Right atrium auricular region (tissue), 2 donors: ENCODE measurements around the gene CHRM5. TPM values are rescaled to one million over a fixed set of nuclear protein-coding genes. Genes with fewer than 3 reads are reported as not detected.
"Not testable (repeated sequence)": the region's sequence is repeated elsewhere in the genome, so short reads cannot be mapped to it uniquely, and the experiment has no call there.

ENCODE experiments used
- DNase-seq: peaks from one replicate; pipeline ENCODE4 v3.0.0-alpha.2; 2019; ENCODE audit warnings: low spot score
- H3K27ac ChIP-seq, 2 donors: fragments of 200-600 bp; sonication (generic); 1 replicate in 1 of 2; 2 replicates in 1 of 2; pipeline ENCODE4 v1.5.1; 2016 to 2019
- H3K27me3 ChIP-seq, 2 donors: fragments of 200-600 bp; sonication (generic); one replicate each; pipeline versions ENCODE4 v1.5.1 to v1.6.0; 2017 to 2019
- H3K36me3 ChIP-seq: fragments of 200-600 bp; sonication (generic); one replicate; pipeline ENCODE4 v1.5.1; 2016
- H3K4me1 ChIP-seq, 2 donors: fragments of 200-600 bp; sonication (generic); one replicate each; pipeline versions ENCODE4 v1.5.1 to v1.6.0; 2017 to 2019
- H3K4me3 ChIP-seq, 2 donors: fragments of 200-600 bp; sonication (generic); 1 replicate in 1 of 2; 2 replicates in 1 of 2; pipeline ENCODE4 v1.5.1; 2017 to 2019; ENCODE audit warnings: mild to moderate bottlenecking in 1 of 2, moderate library complexity in 1 of 2
- H3K9me3 ChIP-seq, 2 donors: fragments of 200-600 bp; sonication (generic); one replicate each; pipeline ENCODE4 v1.5.1; 2019
- total RNA-seq, 2 donors: library from RNA; depleted of rRNA; stranded (reverse); fragments of >200 nt; gene quantifications; one replicate each; pipeline ENCODE4 v1.1.0, GENCODE V29; 2016
- TF ChIP-seq, protein P1 (sequence below), 2 donors: fragments of 200-600 bp; sonication (generic); IDR thresholded peaks; one replicate each; pipeline ENCODE4 v1.5.1; 2019; ENCODE audit warnings: antibody characterized with exemption in 2 of 2

CHRM5 gene
- total RNA-seq, 2 donors from 2014 or later: not detected

DNA sequence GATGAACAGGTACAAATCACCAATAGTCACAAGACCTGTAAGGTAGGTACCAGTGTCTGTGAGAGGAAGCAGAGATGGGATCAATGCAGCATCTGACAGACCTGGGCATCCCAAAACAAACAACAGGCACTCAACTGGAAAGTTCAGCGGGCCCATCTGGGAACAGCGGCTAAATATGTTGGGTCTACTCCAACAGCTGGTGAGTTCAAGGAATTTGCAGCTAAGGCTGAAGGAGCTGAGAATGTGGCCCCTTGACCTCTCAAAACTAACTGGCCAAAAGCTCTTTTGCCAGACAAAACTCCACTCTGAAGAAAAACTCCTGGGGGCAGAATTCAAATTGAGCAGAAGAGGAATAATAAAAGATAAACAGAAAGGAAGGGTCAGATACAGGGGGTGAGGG, 46.3 kb downstream of the CHRM5 start:
- H3K36me3 ChIP-seq: no peaks in the 10 kb centered on the region
- no peak for DNase-seq
- no peaks in the 10 kb centered on the region for H3K27me3 ChIP-seq
- no peaks in the 10 kb centered on the region for H3K4me1 ChIP-seq
- no peaks in the 10 kb centered on the region for H3K9me3 ChIP-seq
- no peak overlapping the region for H3K4me3 ChIP-seq
- no peak overlapping the region for H3K27ac ChIP-seq
- TF ChIP-seq, protein P1, sequence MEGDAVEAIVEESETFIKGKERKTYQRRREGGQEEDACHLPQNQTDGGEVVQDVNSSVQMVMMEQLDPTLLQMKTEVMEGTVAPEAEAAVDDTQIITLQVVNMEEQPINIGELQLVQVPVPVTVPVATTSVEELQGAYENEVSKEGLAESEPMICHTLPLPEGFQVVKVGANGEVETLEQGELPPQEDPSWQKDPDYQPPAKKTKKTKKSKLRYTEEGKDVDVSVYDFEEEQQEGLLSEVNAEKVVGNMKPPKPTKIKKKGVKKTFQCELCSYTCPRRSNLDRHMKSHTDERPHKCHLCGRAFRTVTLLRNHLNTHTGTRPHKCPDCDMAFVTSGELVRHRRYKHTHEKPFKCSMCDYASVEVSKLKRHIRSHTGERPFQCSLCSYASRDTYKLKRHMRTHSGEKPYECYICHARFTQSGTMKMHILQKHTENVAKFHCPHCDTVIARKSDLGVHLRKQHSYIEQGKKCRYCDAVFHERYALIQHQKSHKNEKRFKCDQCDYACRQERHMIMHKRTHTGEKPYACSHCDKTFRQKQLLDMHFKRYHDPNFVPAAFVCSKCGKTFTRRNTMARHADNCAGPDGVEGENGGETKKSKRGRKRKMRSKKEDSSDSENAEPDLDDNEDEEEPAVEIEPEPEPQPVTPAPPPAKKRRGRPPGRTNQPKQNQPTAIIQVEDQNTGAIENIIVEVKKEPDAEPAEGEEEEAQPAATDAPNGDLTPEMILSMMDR (IDR thresholded peaks at IDR 0.05): no peak

DNA sequence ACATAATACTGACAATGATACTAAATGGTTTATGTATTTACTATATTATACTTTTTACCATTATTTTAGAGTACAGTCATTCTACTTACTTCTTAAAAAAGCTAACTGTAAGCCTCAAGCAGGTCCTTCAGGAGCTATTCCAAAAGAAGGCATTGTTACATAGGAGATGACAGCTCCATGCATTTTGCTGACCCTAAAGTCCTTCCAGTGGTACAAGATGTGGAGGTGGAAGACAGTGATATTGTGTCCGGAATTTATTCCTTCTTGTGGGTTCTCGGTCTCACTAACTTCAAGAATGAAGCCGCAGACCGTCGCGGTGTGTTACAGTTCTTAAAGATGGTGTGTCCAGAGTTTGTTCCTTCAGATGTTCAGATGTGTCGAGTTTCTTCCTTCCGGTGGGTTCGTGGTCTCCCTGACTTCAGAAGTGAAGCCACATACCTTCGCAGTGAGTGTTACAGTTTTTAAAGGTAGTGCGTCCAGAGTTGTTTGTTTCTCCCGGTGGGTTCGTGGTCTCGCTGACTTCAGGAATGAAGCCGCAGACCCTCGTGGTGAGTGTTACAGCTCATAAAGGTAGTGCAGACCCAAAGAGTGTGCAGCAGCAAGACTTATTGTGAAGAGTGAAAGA, 49.8 kb downstream of the CHRM5 start:
- H3K4me3 ChIP-seq: no peak overlapping the region

DNA sequence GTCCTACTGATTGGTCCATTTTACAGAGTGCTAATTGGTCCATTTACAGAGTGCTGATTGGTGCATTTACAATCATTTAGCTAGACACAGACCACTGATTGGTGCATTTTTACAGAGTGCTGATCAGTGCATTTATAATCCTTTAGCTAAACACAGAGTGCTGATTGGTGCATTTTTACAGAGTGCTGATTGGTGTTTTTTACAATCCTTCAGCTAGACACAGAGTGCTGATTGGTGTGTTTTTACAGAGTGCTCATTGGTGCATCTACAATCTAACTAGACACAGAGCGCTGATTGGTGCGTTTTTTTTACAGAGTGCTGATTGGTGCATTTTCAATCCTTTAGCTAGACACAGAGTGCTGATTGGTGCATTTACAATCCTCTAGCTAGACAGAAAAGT, 50.4 kb downstream of the CHRM5 start:
- DNase-seq, H3K9me3 ChIP-seq, H3K4me1 ChIP-seq, H3K27ac ChIP-seq, H3K36me3 ChIP-seq, H3K27me3 ChIP-seq, H3K4me3 ChIP-seq: not testable (repeated sequence)

More for the DNA sequence above, 49.8 kb downstream of the CHRM5 start:
- no peaks in the 10 kb centered on the region for H3K4me1 ChIP-seq
- H3K36me3 ChIP-seq: no peaks in the 10 kb centered on the region
- no peak for DNase-seq
- no peak overlapping the region for H3K27ac ChIP-seq
- H3K9me3 ChIP-seq: no peaks in the 10 kb centered on the region
- no peaks in the 10 kb centered on the region for H3K27me3 ChIP-seq
- TF ChIP-seq, protein P1 (IDR thresholded peaks at IDR 0.05): no peak

DNA sequence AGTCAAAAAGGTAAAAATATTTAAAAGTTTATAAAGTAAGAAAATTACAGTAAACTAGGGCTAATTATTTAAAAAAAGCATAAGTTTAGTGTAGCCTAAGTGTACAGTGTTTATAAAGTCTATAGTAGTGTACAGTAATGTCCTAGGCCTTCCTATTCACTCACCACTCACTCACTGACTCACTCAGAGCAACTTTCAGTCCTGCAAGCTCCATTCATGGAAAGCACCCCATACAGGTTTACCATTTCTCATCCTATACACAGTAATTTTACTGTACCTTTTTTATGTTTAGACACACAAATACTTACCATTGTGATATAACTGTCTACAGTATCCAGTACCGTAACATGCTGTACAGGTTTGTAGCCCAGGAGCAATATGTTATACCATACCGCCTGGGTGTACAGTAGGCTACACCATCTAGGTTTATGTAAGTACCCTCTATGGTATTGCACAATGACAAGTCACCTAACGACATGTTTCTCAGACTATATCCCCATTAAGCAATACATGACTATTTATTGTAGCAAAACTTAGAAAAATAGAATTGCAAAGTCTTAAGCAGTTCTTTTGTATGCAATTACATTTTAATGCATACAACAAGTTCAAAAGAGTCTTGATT, 51.2 kb downstream of the CHRM5 start:
- DNase-seq: no peak
- no peak overlapping the region for H3K4me3 ChIP-seq
- no peak overlapping the region for H3K27ac ChIP-seq
- no peaks in the 10 kb centered on the region for H3K9me3 ChIP-seq
- H3K27me3 ChIP-seq: no peaks in the 10 kb centered on the region
- TF ChIP-seq, protein P1 (IDR thresholded peaks at IDR 0.05): no peak
- H3K36me3 ChIP-seq: no peaks in the 10 kb centered on the region
- H3K4me1 ChIP-seq: no peaks in the 10 kb centered on the region

DNA sequence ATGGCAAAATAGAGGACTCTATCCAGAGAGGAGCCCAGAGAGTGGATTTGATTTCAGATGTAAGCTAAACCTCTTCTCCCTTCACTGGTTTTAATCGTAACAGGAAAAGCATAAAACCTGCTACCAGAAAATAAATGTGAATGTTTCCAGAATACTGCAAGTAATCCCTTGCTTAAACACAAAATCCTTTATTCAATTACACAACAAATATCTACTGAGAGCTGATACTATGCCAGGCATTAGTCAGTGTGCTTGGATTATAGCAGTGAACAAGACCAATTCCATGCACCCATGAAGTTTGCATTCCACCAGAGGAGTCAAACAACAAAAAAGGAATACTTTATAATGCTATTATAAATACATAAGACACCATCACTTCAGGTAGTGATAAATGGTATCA, 55.6 kb downstream of the CHRM5 start:
- Histone ChIP-seq H3K27me3 (no peaks in the 10 kb centered on the region), H3K27ac (no peak overlapping the region), H3K4me3 (no peak overlapping the region), H3K36me3 (no peaks in the 10 kb centered on the region), H3K9me3 (no peaks in the 10 kb centered on the region), H3K4me1 (no peaks in the 10 kb centered on the region)
- TF ChIP-seq, protein P1 (IDR thresholded peaks at IDR 0.05): no peak
- DNase-seq: no peak

DNA sequence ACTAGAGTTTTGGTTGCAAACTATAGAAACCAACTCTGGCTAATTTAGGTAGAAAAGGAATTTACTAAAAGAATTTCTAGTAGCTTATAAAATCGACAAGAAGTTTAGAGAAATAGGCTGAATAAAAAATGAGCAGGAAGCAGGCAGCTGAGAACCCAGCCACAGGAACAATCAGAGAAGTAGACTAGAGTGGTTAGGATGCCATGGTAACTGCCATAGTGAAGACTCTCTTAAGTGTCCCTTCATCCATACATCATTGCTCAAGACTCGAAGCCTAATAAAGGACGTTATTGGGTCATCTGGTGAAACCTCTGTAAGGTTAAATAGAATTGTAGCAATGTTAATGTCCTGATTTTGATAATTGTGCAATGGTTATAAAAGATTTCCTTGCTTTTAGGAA, 57.0 kb downstream of the CHRM5 start:
- Histone ChIP-seq H3K36me3 (no peaks in the 10 kb centered on the region), H3K27me3 (no peaks in the 10 kb centered on the region), H3K4me1 (no peaks in the 10 kb centered on the region), H3K4me3 (no peak overlapping the region), H3K9me3 (no peaks in the 10 kb centered on the region), H3K27ac (no peak overlapping the region)
- DNase-seq: no peak
- TF ChIP-seq, protein P1 (IDR thresholded peaks at IDR 0.05): no peak
